ENCODE data around the gene ELK4. TPM values are rescaled to one million over a fixed set of nuclear protein-coding genes. Genes with fewer than 3 reads are reported as not detected.

ELK4 gene
- total RNA-seq, 1 experiment from 2014 or later: 31.2 TPM

- no CpG with 5 or more reads among the region's 6 CpGs for WGBS (ENCODE audit: extremely low coverage, insufficient read length, low lambda C conversion rate)
- H3K27me3 ChIP-seq (ENCODE audit: insufficient read depth, low read length): peaks cover 21% of the 10 kb centered on the region; the same call in 1 of the 2 replicates
These were observed 64.1 kb downstream of the ELK4 start for GRCh38 chr1:205567716-205568115.

More at GRCh38 chr1:205567716-205568115, 64.1 kb downstream of the ELK4 start:
- TF ChIP-seq, protein P1, sequence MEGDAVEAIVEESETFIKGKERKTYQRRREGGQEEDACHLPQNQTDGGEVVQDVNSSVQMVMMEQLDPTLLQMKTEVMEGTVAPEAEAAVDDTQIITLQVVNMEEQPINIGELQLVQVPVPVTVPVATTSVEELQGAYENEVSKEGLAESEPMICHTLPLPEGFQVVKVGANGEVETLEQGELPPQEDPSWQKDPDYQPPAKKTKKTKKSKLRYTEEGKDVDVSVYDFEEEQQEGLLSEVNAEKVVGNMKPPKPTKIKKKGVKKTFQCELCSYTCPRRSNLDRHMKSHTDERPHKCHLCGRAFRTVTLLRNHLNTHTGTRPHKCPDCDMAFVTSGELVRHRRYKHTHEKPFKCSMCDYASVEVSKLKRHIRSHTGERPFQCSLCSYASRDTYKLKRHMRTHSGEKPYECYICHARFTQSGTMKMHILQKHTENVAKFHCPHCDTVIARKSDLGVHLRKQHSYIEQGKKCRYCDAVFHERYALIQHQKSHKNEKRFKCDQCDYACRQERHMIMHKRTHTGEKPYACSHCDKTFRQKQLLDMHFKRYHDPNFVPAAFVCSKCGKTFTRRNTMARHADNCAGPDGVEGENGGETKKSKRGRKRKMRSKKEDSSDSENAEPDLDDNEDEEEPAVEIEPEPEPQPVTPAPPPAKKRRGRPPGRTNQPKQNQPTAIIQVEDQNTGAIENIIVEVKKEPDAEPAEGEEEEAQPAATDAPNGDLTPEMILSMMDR (conservative IDR thresholded peaks at IDR 0.05): 0 out of 3 replicates have a peak, but pooled peaks have one; percentile 11
- Histone ChIP-seq H2AK5ac (ENCODE audit: insufficient read length, low read length) (no peak overlapping the region), H3K79me2 (ENCODE audit: insufficient read depth, low read length) (no peaks in the 10 kb centered on the region), H2BK120ac (ENCODE audit: low read depth, low read length, poor library complexity, severe bottlenecking) (no peak overlapping the region), H4K8ac (replicated peaks; ENCODE audit: insufficient read length, low read depth, low read length) (no peak overlapping the region), H3K27ac (ENCODE audit: insufficient read length, low read depth, low read length) (no peak overlapping the region), H3T11ph (ENCODE audit: low read length) (no peak overlapping the region), H3K14ac (ENCODE audit: insufficient read depth, low read length) (no peak overlapping the region), H4K20me1 (ENCODE audit: control insufficient read depth, insufficient read depth, insufficient read length) (no peaks in the 10 kb centered on the region), H4K91ac (ENCODE audit: insufficient read length, low read depth, low read length) (no peak overlapping the region), H3K9ac (ENCODE audit: extremely low read depth, insufficient read length, low read length) (no peak overlapping the region), H3K4ac (ENCODE audit: low read depth, low read length) (no peak overlapping the region), H3K79me1 (ENCODE audit: insufficient read depth, low read depth, low read length, poor library complexity, severe bottlenecking) (no peaks in the 10 kb centered on the region), H2BK20ac (ENCODE audit: low read depth, low read length, poor library complexity, severe bottlenecking) (no peak overlapping the region), H3K4me1 (ENCODE audit: insufficient read depth, low read length) (no peaks in the 10 kb centered on the region), H2BK15ac (ENCODE audit: low read depth, low read length) (no peak overlapping the region), H2BK12ac (ENCODE audit: insufficient read length, low read depth, low read length) (no peak overlapping the region), H3K23me2 (ENCODE audit: insufficient read length, low read depth, low read length, poor library complexity, severe bottlenecking) (peaks cover 3% of the 10 kb centered on the region), H2BK5ac (ENCODE audit: insufficient read length, low read length) (no peak overlapping the region), H2AFZ (ENCODE audit: low read length) (no peak overlapping the region), H3K56ac (ENCODE audit: insufficient read length, low read depth, low read length) (no peak overlapping the region), H3K4me2 (ENCODE audit: insufficient read depth, insufficient read length, low read length) (no peak overlapping the region), H4K5ac (ENCODE audit: insufficient read length, low read depth, low read length) (no peak overlapping the region), H3K23ac (ENCODE audit: insufficient read length, low read depth, low read length) (no peak overlapping the region), H3K18ac (ENCODE audit: insufficient read length, low read depth, low read length) (no peak overlapping the region), H3K9me3 (ENCODE audit: control insufficient read depth, low read depth, low read length) (no peaks in the 10 kb centered on the region)
- Mint-ChIP-seq H3K27me3 (ENCODE audit: low read depth) (peaks cover 93% of the 10 kb centered on the region), H3K4me1 (peaks cover 20 to 28% of the 10 kb centered on the region in 2 experiments), H3K36me3 (ENCODE audit: insufficient read depth in 1 of 3, low read depth in 3 of 3) (no peaks in the 10 kb centered on the region; a peak in 1 of 7 replicates), H3K9me3 (no peaks in the 10 kb centered on the region; a peak in 1 of 5 replicates), H3K27ac (no peak overlapping the region), H3K4me3 (no peak overlapping the region)
- no peak for DNase-seq
